Spinal cord (tissue), 10 donors: Measurements from ENCODE around the gene TBC1D2B. TPM values are rescaled to one million over a fixed set of nuclear protein-coding genes. Genes with fewer than 3 reads are reported as not detected.

ENCODE experiments used
- DNase-seq, 6 donors: peaks; one replicate each; pipeline versions ENCODE4 v3.0.0 to v3.0.0-alpha.2; 2013 to 2015; ENCODE audit warnings: low spot score in 6 of 6, low read depth in 4 of 6
- H3K27ac ChIP-seq: one replicate; pipeline ENCODE4 v1.5.1; 2013; ENCODE audit warnings: low read depth, low read length, control low read depth
- H3K27me3 ChIP-seq: one replicate; pipeline ENCODE4 v1.6.1; 2013; ENCODE audit warnings: low read length; ENCODE audit not compliant: control insufficient read depth, insufficient read depth
- H3K36me3 ChIP-seq: one replicate; pipeline ENCODE4 v1.6.1; 2013; ENCODE audit warnings: low read length; ENCODE audit not compliant: control insufficient read depth, insufficient read depth
- H3K4me1 ChIP-seq: one replicate; pipeline ENCODE4 v1.6.1; 2013; ENCODE audit warnings: low read length; ENCODE audit not compliant: control insufficient read depth, insufficient read depth
- H3K4me3 ChIP-seq: one replicate; pipeline ENCODE4 v1.5.1; 2013; ENCODE audit warnings: low read depth, low read length, control low read depth
- H3K9me3 ChIP-seq: one replicate; pipeline ENCODE4 v1.6.1; 2013; ENCODE audit warnings: low read length; ENCODE audit not compliant: control insufficient read depth, insufficient read depth
- WGBS: methylation state at CpG from one replicate; pipeline ENCODE4 v1.1.5; 2013; ENCODE audit warnings: missing lambda C conversion rate; ENCODE audit not compliant: insufficient coverage; 5-methylcytosine and 5-hydroxymethylcytosine counted together
- polyA plus RNA-seq, 2 donors: library from polyadenylated mRNA; unstranded; fragments of 120-200 nt; gene quantifications; one replicate each; pipeline ENCODE4 v1.2.1, GENCODE V29; 2013; ENCODE audit not compliant: insufficient read length in 2 of 2
- total RNA-seq, 2 donors: library from RNA; depleted of rRNA in 1 of 2; stranded (reverse); fragments of 120-200 nt in 1 of 2; fragments of >200 nt in 1 of 2; gene quantifications; one replicate each; pipeline versions ENCODE4 v1.2.3 to v1.2.4, GENCODE V29; 2013 to 2014
- donor health status: healthy.

Gene TBC1D2B
- total and polyA plus RNA-seq, 4 donors = 21.0 to 41.7 (median 27.6) TPM

DNA sequence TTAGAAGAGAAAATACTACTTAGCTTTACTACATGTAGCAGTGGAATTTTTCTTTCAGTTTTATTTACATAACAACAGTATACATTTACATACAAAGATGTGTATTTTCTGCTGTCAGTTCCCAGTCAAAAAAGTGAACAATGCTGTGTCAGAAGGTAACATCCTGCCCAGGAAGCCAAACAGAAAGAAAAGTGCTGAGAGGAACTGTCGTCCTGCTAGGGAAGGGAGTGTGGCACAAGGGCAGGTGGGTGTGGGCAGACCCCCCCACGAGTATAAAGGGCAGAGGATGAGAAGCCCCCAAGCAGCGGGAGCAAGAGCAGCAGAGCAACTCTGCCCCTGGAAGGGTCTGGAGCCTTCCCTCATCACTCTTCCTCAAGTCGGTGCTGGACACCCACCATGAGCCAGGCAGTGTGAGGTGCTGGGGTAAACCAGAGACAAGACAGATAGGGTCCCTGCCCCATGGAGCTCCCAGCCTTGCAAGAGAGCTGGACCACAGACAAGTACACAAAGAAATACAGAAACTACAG, 39.7 kb downstream of the TBC1D2B start:
- H3K9me3 ChIP-seq = no peaks in the 10 kb centered on the region
- H3K27me3 ChIP-seq = no peaks in the 10 kb centered on the region
- H3K4me3 ChIP-seq = no peak overlapping the region
- peaks cover 17% of the 10 kb centered on the region for H3K4me1 ChIP-seq
- peaks cover 13% of the 10 kb centered on the region for H3K36me3 ChIP-seq
- no peak for DNase-seq
- WGBS = no CpG with 5 or more reads among the region's 4 CpGs
- H3K27ac ChIP-seq = no peak overlapping the region

DNA sequence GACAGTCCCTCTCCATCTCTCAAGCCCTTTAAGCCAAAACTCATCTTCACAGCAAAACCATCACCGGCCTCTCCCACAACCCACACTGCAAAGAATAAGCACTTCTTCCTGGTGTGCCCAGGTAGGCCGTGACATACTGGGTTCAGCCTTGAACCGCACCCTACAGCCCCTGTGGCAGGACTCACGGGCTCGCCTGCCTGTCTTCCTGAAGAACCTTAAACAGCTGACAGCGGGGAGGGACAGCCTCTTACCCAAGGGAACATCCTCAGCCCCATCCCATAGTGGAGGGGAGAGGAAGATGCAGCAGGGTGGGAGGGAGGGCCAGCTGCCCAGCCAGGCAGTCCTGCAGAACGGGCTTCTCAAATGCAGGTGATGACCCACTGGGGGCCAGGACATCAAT, 40.2 kb downstream of the TBC1D2B start:
- no peak for DNase-seq
- Histone ChIP-seq H3K27ac (no peak overlapping the region), H3K4me3 (no peak overlapping the region), H3K4me1 (peaks cover 17% of the 10 kb centered on the region), H3K36me3 (peaks cover 10% of the 10 kb centered on the region), H3K9me3 (no peaks in the 10 kb centered on the region), H3K27me3 (no peaks in the 10 kb centered on the region)
- WGBS = 50% methylated on average over 2 of the region's 7 CpGs

DNA sequence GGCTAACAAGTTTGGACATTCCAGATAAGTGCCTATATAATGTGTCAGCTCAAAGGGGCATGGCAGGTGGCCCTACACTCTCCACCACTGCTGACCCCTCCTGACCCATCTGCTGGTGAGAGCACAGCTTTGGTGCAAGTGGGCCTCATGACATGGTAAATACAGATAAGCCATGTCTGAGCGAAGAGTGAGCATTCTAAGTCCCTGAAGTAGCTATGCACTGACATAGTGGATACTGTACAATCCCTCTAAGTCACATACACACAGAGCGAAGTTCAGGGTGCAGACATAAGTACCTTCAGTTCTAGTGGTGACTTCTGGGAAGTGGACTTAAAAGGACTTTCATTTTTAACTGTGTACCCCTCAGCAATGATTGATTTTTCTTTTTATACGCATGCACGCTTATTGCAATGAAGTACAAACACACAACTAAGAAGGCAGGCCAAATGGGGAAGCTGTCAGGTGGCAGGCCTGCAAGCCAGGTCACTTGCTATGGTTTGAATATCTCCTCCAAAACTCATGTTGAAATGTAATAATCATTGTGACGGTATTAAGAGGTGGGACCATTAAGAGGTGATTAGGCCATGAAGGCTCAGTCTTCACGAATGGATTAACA, 41.5 kb downstream of the TBC1D2B start:
- no peak for DNase-seq
- H3K4me3 ChIP-seq = no peak overlapping the region
- no peaks in the 10 kb centered on the region for H3K9me3 ChIP-seq
- H3K27me3 ChIP-seq = no peaks in the 10 kb centered on the region
- H3K27ac ChIP-seq = peak overlapping the region; percentile 58
- H3K36me3 ChIP-seq = peaks cover 12% of the 10 kb centered on the region
- 100% methylated on average over 1 of the region's 6 CpGs for WGBS
- H3K4me1 ChIP-seq = peaks cover 17% of the 10 kb centered on the region

DNA sequence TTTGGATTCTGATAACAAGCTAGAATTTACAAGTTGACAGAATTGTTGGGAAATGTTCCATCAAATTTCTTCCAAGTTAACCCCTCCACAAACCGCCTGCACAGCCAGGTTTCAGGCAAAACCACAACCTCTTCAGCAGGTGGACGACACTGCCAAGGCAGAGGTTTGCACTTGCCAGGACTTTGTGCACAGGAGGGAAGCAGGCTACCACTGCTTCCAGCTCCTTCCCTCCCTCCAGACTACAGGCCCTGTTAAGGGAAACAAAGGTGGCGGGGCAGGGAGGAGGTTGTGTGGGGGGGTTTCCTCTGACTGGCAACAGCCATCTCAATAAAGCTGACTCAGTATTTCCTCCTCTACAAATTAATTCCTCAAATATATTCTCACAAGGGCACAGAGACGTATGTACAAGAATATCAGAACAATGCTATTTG, 42.2 kb downstream of the TBC1D2B start:
- Histone ChIP-seq H3K9me3 (no peaks in the 10 kb centered on the region), H3K4me3 (no peak overlapping the region), H3K36me3 (peaks cover 11% of the 10 kb centered on the region), H3K4me1 (peaks cover 17% of the 10 kb centered on the region), H3K27me3 (no peaks in the 10 kb centered on the region), H3K27ac (peak overlapping the region; percentile 58)
- 69% methylated on average over 2 of the region's 4 CpGs for WGBS
- DNase-seq = peak in 1 of 6 donors; percentile 11

DNA sequence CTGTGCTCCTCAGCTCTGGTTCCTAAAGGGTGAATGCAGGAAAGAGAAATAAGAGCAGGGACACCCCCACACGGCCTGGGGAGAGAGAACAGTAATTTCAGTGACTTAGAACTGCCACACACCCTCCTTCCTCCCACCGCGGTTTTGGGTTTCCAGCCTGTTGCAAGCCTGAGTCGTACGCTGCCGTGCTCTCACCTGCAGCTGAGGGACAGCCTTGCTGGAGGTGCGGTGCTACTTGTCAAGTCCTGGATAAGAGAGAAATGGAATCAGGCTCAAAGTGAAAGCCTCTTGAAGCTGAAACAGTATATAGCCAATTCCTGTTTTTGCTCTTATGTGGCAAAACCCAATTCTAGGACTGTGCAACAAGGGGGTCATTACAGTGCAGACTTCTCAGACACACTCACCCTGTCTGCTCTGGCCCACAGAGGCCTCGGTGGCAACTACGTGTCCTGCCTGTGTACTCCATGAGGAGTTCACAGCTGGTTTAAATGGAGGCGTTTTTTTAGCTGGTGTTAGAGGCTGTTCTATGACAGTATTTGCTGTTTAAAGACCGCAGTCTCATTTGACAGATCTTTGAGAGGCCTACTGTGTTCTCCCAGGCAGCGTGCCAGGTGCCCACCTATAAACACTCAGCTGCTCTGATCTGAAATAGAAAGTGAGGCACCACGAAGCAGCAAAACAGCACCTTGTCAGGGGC, 42.9 kb downstream of the TBC1D2B start:
- no peaks in the 10 kb centered on the region for H3K27me3 ChIP-seq
- peak overlapping the region; percentile 58 for H3K27ac ChIP-seq
- H3K9me3 ChIP-seq = no peaks in the 10 kb centered on the region
- WGBS = 58% methylated on average over 9 of the region's 13 CpGs
- DNase-seq = no peak
- H3K4me1 ChIP-seq = peaks cover 17% of the 10 kb centered on the region
- H3K4me3 ChIP-seq = no peak overlapping the region
- H3K36me3 ChIP-seq = peaks cover 6% of the 10 kb centered on the region

DNA sequence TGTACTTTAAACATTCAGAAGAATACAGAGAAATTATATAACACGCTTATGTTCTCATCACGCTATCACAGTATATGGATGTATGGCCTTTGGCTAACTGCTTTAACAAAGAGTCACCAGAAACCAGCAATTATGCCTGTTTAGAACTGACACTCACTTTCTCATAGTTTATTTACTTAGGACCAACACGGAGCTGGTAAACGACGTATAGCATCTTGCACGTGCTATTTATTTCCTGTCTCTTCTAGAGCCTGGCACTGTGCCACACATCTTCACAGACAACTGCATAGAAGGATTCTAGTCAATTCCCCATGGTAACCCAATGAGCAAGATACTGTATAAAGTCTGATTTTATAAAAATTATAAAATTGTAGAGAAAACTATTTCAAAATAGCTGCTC, 43.6 kb downstream of the TBC1D2B start:
- H3K27ac ChIP-seq = no peak overlapping the region
- no peak overlapping the region for H3K4me3 ChIP-seq
- peak in 2 of 6 donors; percentile 50 to 52 for DNase-seq
- H3K27me3 ChIP-seq = no peaks in the 10 kb centered on the region
- H3K36me3 ChIP-seq = peaks cover 2% of the 10 kb centered on the region
- WGBS = no CpG with 5 or more reads among the region's 6 CpGs
- H3K4me1 ChIP-seq = peaks cover 14% of the 10 kb centered on the region
- H3K9me3 ChIP-seq = no peaks in the 10 kb centered on the region

DNA sequence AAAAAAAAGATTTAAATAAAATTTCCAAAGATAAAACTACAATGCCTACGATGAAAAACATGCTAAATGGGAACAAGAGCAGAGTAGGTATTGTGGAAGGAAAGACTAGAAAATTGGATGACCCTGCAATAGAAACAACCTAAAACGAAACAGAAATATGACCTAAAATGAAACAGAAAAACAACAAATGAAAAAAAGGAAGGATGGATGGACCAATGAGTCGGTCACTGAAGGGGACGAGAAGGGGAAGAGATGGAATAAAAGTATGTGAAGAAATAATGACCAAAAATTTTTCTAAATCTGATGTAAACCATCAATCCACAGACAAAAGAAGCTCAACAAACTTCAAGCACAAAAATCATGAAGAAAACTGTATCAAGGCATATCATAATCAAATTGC, 44.8 kb downstream of the TBC1D2B start:
- Histone ChIP-seq H3K27me3 (no peaks in the 10 kb centered on the region), H3K36me3 (peaks cover 2% of the 10 kb centered on the region), H3K4me3 (no peak overlapping the region), H3K4me1 (peaks cover 14% of the 10 kb centered on the region), H3K27ac (no peak overlapping the region), H3K9me3 (no peaks in the 10 kb centered on the region)
- WGBS = no CpG with 5 or more reads among the region's 4 CpGs
- DNase-seq = no peak

DNA sequence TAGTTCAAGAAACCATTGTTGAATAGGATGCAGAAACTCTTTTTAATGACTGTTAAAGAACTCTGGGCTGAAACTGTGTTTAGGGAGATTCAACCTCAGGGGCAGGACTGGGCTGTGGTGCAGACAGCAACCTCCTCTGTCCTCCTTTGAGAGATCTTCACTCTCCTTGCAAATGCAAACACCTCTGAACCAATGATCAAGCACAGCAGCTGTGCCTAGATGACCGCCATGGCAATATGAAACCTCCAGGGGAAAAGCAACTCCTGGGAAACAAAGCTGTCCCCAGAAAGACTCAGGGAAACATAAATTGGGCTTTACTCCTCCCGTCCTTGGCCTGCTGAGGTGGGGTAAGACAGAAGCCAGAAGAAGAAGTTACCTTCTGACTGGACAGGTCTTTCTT, 52.6 kb downstream of the TBC1D2B start:
- Histone ChIP-seq H3K27ac (no peak overlapping the region), H3K36me3 (peaks cover 28% of the 10 kb centered on the region), H3K9me3 (no peaks in the 10 kb centered on the region), H3K4me3 (no peak overlapping the region), H3K4me1 (peaks cover 3% of the 10 kb centered on the region), H3K27me3 (no peaks in the 10 kb centered on the region)
- no peak for DNase-seq
- 73% methylated on average over 2 of the region's 2 CpGs for WGBS

DNA sequence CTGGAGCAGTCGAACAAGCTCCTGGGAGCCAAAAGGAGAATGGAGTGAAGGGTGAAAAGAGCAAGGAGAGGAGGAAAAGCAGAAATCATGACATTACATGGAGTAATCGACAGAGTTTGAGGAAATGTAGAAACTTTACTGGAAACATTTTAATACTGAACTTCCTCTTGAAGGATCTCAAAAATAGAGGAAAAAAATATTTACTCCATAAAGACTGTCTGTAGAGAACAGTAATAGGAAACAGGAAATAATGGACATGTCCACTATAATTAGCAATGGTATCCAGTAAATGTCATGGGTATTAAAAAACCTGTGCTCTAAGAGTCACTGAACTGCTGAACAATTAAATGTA, 53.0 kb downstream of the TBC1D2B start:
- H3K27ac ChIP-seq = no peak overlapping the region
- H3K27me3 ChIP-seq = no peaks in the 10 kb centered on the region
- H3K36me3 ChIP-seq = peaks cover 28% of the 10 kb centered on the region
- WGBS = 78% methylated on average over 1 of the region's 2 CpGs
- H3K4me1 ChIP-seq = peaks cover 3% of the 10 kb centered on the region
- no peaks in the 10 kb centered on the region for H3K9me3 ChIP-seq
- H3K4me3 ChIP-seq = no peak overlapping the region
- DNase-seq = no peak
